Urinary bladder (tissue), 4 donors: ENCODE measurements around the gene WDR76. TPM values are rescaled to one million over a fixed set of nuclear protein-coding genes. Genes with fewer than 3 reads are reported as not detected.
"Not testable (repeated sequence)": the region's sequence is repeated elsewhere in the genome, so short reads cannot be mapped to it uniquely, and the experiment has no call there.

Experiments
- DNase-seq: peaks from one replicate; pipeline ENCODE4 v3.0.0-alpha.2; 2015; ENCODE audit errors: extremely low spot score
- H3K27ac ChIP-seq: one replicate; pipeline ENCODE4 v1.5.1; 2013; ENCODE audit warnings: low read depth, mild to moderate bottlenecking, moderate library complexity
- H3K36me3 ChIP-seq: one replicate; pipeline ENCODE4 v1.6.1; 2013; ENCODE audit warnings: mild to moderate bottlenecking, moderate library complexity; ENCODE audit not compliant: insufficient read depth
- H3K4me1 ChIP-seq: one replicate; pipeline ENCODE4 v1.6.1; 2013; ENCODE audit warnings: mild to moderate bottlenecking, moderate library complexity; ENCODE audit not compliant: insufficient read depth
- H3K4me3 ChIP-seq: one replicate; pipeline ENCODE4 v1.5.1; 2013; ENCODE audit warnings: low read depth, low read length
- WGBS: extraction: QIAGEN DNeasy Blood & Tissue Kit; methylation state at CpG from one replicate; pipeline ENCODE4 v1.1.7; 2013; 5-methylcytosine and 5-hydroxymethylcytosine counted together
- polyA plus RNA-seq: library from polyadenylated mRNA; stranded (reverse); fragments of 200-250 nt; gene quantifications from one replicate; pipeline ENCODE4 v1.2.3, GENCODE V29; 2013
- total RNA-seq: library from RNA; depleted of rRNA; stranded (reverse); fragments of >200 nt; gene quantifications from one replicate; pipeline ENCODE4 v1.2.3, GENCODE V29; 2014
- donor health status: healthy with polysubstance abuse.
- donor health status: healthy.

Gene WDR76
- total and polyA plus RNA-seq, 2 donors: 3.1 to 17.1 TPM

DNA sequence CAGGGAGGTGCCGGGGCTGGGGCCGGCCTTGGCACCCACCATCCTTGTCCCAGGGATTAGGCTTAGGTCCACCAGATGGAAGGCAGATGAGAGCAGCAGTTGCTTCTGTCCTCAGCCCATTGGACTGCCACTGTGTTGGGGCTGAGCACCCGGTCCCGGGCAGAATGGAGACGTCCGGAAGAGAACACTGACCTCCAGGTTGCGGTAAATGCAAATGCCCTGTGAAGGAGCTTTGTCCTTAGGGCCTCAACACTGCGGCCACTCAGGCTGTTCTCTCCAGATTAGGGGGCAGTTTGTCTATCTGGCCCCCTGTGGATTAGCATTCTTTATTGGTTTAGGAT is 26.9 kb upstream of the WDR76 start, which contains the start of gene SERINC4:
TSS of gene SERINC4 (minus strand) at position 276 of the 341 bp plus-strand sequence. CDS start at position 42, 234 bp downstream.
- Histone ChIP-seq H3K4me3 (peak within 1 kb of the TSS; percentile 87), H3K27ac (peak within 1 kb of the TSS; percentile 84), H3K4me1 (peaks cover 2% of the 10 kb centered on the region), H3K36me3 (peaks cover 6% of the 10 kb centered on the region)
- DNase-seq: no peak
- WGBS: 89% methylated on average over 8 of the region's 8 CpGs

DNA sequence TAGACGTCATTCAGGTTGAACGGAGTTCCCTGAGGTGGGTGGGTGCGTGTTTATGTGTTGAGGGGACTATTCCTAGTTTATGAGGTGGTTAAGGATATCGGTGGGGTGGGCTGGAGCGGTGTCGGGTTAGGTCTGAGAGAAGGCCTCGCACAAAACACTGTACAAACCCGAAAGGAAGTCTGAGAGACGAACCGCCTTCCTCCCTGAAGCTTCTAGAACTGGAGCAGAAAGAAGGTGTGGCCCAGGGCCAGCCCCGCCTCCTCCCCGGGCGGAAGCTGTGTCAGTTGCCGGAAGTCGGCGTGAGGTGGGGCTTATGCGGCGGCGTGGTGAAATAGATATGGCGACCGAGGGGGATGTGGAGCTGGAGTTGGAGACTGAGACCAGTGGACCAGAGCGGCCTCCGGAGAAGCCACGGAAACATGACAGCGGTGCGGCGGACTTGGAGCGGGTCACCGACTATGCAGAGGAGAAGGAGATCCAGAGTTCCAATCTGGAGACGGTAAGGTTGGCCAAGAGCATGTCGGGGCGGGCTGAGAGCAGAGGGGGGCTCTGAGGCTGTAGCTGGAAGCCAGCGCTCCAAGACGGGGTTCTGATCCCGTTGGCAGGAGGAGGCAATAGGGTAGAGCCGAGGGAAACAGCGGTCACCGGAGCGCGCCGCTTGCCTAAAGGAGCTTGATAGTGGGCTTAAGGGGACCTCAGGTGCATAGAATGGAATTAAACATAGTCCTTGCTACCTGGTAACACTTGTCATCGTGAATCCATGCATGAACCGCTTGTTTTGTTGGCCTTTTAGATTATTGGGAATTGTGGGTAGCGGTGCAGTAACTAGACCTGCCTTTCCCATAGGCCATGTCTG is 26.3 kb upstream of the WDR76 start, which contains the start of gene HYPK:
TSS of gene HYPK (plus strand) at position 314 of the 856 bp plus-strand sequence. CDS start at position 338, 24 bp downstream.
- Histone ChIP-seq H3K36me3 (peaks cover 6% of the 10 kb centered on the region), H3K4me1 (peaks cover 2% of the 10 kb centered on the region), H3K4me3 (peak within 1 kb of the TSS; percentile 87), H3K27ac (peak within 1 kb of the TSS; percentile 84)
- 3% methylated on average over 44 of the region's 44 CpGs for WGBS
- DNase-seq: peak; percentile 79

DNA sequence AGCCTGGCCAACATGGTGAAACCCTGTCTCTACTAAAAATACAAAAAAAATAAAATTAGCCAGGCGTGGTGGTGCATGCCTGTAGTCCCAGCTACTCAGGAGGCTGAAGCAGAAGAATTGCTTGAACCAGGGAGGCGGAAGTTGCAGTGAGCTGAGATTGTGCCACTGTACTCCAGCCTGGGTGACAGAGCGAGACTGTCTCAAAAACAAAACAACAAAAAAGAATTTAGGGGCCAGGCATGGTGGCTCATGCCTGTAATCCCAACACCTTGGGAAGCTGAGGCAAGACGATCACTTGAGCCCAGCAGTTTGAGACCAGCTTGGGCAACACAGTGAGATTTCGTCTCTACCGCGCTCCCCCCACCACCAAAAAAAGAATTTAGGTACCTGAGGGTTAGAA is 24.1 kb upstream of the WDR76 start:
- not testable (repeated sequence) for H3K36me3 ChIP-seq, H3K4me1 ChIP-seq, H3K27ac ChIP-seq, H3K4me3 ChIP-seq, DNase-seq
- WGBS: 97% methylated on average over 7 of the region's 7 CpGs

DNA sequence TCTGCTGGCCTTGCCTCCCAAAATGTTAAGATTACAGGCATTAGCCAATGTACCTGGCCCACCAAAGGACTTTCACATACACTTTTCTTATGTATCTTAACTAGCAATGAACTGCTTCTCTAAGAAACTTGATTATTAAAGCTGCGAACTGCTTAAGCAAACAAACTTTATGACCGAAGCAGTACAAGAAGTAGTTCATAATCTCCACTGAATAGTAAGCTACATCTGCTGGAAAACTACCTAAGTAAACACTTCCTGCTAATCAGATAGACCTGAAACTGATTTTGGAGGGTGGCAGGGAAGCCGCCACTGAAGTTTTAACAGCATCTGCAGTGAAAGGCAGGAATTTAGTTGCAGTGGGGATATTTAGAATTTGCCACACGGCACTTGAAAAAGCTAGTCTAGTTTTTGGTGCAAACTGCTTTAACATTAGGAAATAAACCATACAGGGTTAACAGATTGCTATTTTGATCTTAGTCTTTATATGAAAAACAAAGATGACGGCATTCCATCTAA is 18.3 kb upstream of the WDR76 start:
- DNase-seq: no peak
- H3K4me3 ChIP-seq: no peak overlapping the region
- H3K36me3 ChIP-seq: peaks cover 13% of the 10 kb centered on the region
- 94% methylated on average over 5 of the region's 5 CpGs for WGBS
- no peak overlapping the region for H3K27ac ChIP-seq
- no peaks in the 10 kb centered on the region for H3K4me1 ChIP-seq

DNA sequence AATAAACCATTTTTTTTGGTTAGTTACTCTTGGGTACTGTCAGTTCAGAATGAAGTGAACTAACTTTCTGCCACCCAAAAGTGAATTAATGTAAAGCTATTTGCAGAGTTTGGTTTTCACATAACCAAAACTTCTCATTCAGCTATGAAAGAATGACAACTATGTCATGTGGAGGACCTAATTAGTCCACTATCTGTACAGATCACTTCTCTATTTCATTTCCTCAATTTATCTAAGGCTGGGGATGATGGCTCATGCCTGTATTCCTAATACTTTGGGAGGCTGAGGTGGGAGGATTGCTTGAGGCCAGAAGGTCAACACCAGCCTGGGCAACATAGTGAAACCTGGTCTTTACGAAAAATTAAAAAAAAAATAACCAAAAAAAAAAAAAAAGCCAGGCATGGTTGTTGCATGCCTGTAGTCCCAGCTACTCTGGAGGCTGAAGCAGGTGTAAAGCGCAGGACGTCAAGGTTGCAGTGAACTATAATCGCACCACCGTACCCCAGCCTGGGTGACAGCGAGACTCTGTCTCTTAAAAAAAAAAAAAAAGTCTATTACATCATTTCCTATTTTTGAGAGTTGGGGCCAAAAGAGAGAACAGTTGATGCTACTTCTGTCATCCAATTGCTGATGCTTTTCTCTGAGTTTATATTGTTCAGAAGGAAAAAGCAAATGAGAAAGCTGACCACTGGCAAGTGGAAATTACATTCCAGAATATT is 17.7 kb upstream of the WDR76 start:
- no peaks in the 10 kb centered on the region for H3K4me1 ChIP-seq
- H3K36me3 ChIP-seq: peaks cover 13% of the 10 kb centered on the region
- no peak overlapping the region for H3K27ac ChIP-seq
- no peak for DNase-seq
- no peak overlapping the region for H3K4me3 ChIP-seq
- WGBS: 90% methylated on average over 6 of the region's 6 CpGs

DNA sequence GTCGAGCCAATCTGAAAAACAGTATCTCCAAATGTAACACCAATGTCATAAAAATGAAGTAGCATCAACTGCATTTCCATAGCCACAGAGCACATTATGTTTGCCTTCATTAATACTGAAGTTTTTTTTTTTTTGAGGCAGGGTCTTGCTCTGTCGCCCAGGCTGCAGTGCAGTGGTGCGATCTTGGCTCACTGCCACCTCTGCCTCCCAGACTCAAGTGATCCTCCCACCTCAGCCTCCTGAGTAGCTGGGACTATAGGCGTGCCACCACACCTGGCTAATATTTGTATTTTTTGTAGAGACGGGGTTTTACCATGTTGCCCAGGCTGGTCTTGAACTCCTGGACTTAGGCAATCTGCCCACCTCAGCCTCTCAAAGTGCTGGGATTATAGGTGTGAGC is 11.7 kb upstream of the WDR76 start:
- 94% methylated on average over 5 of the region's 5 CpGs for WGBS
- H3K27ac ChIP-seq, H3K36me3 ChIP-seq, H3K4me1 ChIP-seq, H3K4me3 ChIP-seq, DNase-seq: not testable (repeated sequence)

DNA sequence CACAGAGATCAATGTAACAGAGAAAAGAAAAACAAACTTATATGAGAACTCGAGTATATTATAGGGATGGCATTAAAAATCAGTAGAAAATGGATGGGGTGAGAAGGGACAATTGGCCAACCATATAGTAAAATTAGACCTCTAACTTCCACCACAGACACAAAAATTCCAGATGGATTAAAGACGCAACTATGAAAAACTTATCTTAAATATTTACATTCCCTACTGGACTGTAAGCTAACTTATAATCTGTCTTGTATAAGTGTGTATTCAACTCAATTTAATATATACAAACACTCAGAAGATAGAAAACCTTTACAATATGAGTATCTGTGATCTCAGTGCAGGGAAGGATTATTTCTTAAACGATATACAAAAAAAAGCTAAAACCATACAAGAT is 5.3 kb upstream of the WDR76 start:
- Histone ChIP-seq H3K4me1 (no peaks in the 10 kb centered on the region), H3K36me3 (peaks cover 2% of the 10 kb centered on the region), H3K4me3 (no peak overlapping the region), H3K27ac (no peak overlapping the region)
- no peak for DNase-seq
- 26% methylated on average over 3 of the region's 3 CpGs for WGBS

DNA sequence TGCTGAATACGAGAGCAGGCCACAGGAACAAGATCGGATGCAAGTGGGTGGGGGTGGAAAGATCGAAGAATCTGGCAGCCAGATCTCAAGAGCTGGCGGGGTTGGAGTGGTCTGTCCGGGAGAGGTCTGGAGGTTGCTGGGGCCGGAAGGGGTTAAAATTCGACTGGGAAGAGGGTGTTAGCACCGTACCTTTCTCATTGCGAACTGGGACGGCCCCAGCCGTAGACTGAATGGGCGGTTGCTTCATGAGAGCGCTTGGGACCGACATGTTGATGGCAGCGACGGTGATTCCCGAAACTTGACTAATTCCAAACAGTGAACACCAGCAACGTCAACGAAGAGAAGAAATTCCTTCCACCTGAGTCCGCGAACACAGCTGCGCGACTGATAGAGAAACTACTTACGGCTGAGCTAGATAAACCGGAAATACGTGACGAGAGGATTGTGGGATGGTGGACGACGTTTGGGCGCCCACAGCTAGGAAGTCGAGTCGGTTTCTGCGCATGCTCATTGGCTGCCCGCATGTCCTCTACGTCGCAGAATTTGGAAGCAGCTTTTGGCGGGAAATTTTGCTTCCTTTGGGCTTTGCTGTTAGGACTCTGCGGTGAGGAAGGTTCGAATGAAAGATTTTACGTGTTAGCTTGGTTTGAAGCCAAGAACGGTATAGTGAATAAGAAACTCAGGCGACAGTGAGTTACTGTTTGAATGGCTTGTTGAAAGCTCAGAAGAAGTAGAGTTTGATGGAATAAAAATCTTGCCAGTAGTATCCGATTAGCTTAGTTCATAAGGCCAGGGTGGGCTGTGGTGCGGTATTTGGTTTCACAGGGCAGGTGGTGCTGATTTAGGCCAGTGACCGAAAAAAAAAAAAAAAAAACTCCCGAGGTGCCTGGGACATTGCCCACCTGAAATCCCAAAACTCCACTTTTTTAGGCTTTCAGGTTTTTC is 2.2 kb upstream of the WDR76 start, which contains the start of gene MFAP1:
TSS of gene MFAP1 (minus strand) at position 389 of the 945 bp plus-strand sequence. CDS start at position 268, 121 bp downstream.
- H3K27ac ChIP-seq: peak within 1 kb of the TSS; percentile 92
- DNase-seq: peak; percentile 95
- H3K4me1 ChIP-seq: no peaks in the 10 kb centered on the region
- no peaks in the 10 kb centered on the region for H3K36me3 ChIP-seq
- 9% methylated on average over 46 of the region's 46 CpGs for WGBS
- peak within 1 kb of the TSS; percentile 70 for H3K4me3 ChIP-seq

DNA sequence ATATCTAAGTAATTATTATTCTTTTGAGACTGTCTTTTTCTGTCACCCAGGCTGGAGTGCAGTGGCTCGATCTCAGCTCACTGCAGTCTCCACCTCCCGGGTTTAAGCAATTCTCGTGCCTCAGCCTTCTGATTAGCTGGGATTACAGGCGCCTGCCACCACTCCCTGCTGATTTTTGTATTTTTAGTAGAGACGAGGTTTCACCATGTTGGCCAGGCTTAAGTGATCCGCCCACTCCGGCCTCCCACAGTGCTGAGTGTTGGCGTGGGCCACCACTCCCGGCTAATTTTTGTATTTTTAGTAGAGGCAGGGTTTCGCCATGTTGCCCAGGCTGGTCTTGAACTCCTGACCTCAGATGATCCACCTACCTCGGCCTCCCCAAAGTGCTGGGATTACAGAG is 1.5 kb upstream of the WDR76 start:
- not testable (repeated sequence) for DNase-seq, H3K36me3 ChIP-seq, H3K4me1 ChIP-seq, H3K4me3 ChIP-seq, H3K27ac ChIP-seq
- 95% methylated on average over 11 of the region's 11 CpGs for WGBS

DNA sequence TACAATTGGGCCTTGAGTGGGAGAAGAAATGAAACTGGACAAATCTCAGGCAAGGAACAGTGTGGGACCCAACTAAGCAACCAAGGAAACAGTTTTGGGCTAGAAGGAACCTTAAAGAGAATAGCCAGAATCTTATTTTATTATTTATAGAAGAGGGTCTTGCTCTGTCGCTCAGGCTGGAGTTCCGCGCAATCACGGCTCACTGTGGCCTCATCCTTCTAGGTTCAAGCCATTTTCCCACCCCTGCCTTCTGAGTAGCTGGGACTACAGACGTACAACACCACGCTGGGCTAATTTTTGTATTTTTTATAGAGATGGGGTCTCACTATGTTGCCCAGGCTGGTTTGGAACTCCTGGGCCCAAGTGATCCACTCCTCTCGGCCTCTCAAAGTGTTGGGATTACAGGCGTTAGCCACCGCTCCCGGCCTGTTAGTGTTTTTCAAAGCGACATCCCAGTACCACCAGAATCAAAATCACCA is 734 bp upstream of the WDR76 start:
- WGBS: 96% methylated on average over 11 of the region's 11 CpGs
- H3K4me1 ChIP-seq: no peaks in the 10 kb centered on the region
- H3K36me3 ChIP-seq: no peaks in the 10 kb centered on the region
- no peak overlapping the region for H3K27ac ChIP-seq
- DNase-seq: no peak
- H3K4me3 ChIP-seq: no peak overlapping the region

DNA sequence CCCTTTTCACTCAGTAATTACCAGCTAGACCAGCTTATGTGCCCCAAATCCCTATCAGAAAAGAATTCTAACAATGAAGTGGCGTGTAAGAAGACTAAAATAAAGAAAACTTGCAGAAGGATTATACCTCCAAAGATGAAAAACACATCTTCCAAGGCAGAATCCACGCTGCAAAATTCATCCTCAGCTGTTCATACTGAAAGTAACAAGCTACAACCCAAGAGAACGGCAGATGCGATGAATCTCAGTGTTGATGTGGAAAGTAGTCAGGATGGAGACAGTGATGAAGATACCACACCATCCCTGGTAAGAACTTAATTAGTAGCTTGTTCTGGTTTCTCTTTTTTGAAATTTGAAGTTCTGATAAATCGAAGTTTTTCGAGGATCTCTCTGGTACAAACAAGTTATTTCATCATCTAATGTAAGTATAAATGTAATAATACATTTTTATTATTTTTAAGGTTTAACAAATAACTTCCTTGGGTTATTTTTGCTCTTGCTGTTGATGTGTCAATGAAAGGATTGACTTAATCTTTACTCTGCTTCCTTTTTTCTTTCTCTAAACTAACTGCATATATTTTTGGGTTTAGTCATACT is 1.4 kb downstream of the WDR76 start:
- no peak for DNase-seq
- Histone ChIP-seq H3K36me3 (no peaks in the 10 kb centered on the region), H3K4me1 (no peaks in the 10 kb centered on the region), H3K27ac (no peak overlapping the region), H3K4me3 (no peak overlapping the region)
- 47% methylated on average over 6 of the region's 6 CpGs for WGBS

DNA sequence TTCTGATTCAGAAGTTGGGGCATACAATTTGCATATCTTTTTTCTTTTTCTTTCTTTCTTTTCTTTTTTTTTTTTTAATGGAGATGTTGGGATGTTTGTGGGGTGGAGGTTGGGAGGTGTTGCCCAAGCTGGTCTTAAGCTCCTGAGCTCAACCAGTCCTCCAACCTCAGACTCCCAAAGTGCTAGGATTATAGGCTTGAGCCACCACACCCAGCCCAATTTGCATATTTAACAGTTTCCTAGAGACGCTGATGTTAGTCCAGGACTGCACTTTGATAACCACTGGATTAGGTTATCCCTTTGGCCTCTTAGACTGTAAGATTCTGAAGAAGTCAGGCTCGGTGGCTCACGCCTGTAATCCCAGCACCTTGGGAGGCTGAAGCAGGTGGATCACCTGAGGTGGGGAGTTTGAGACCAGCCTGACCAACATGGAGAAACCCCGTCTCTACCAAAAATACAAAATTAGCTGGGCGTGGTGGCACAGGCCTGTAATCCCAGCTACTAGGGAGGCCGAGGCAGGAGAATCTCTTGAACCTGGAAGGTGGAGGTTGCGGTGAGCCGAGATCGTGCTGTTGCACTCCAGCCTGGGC is 3.2 kb downstream of the WDR76 start:
- 96% methylated on average over 9 of the region's 9 CpGs for WGBS
- DNase-seq, H3K4me1 ChIP-seq: not testable (repeated sequence)

More for the DNA sequence above, 3.2 kb downstream of the WDR76 start:
- H3K27ac ChIP-seq, H3K4me3 ChIP-seq, H3K36me3 ChIP-seq: not testable (repeated sequence)
